ENCODE data around the gene LIMS2.

The LIMS2 gene

GRCh38 chr2:127675331-127676261, at the start of gene LIMS2:
LIMS2 (minus strand) TSS chr2:127675530; CDS start chr2:127675024, 506 bp downstream.
- peak; percentile 40 for DNase-seq

GRCh38 chr2:127722807-127723206, 47.5 kb upstream of the LIMS2 start:
- no peak for DNase-seq

- DNase-seq: no peak
These were observed 46.6 kb upstream of the LIMS2 start for GRCh38 chr2:127721978-127722355.

- DNase-seq: no peak
These were observed 46.1 kb upstream of the LIMS2 start for GRCh38 chr2:127721311-127721977.

GRCh38 chr2:127719301-127720218, 44.2 kb upstream of the LIMS2 start:
- no peak for DNase-seq

- no peak for DNase-seq
These were observed 42.9 kb upstream of the LIMS2 start for GRCh38 chr2:127718271-127718670.

GRCh38 chr2:127715778-127716449, 40.6 kb upstream of the LIMS2 start:
- peak; percentile 29 for DNase-seq

GRCh38 chr2:127713562-127713961, 38.2 kb upstream of the LIMS2 start:
- DNase-seq: no peak

GRCh38 chr2:127712999-127713398, 37.7 kb upstream of the LIMS2 start:
- DNase-seq: no peak

GRCh38 chr2:127709336-127709735, 34.0 kb upstream of the LIMS2 start:
- no peak for DNase-seq

- DNase-seq: no peak
These were observed 32.7 kb upstream of the LIMS2 start for GRCh38 chr2:127707890-127708648.

GRCh38 chr2:127706215-127706990, 31.1 kb upstream of the LIMS2 start:
- DNase-seq: no peak

- DNase-seq: no peak
These were observed 30.2 kb upstream of the LIMS2 start for GRCh38 chr2:127705391-127706065.

GRCh38 chr2:127704641-127705390, 29.5 kb upstream of the LIMS2 start:
- DNase-seq: no peak

GRCh38 chr2:127703282-127703681, 28.0 kb upstream of the LIMS2 start:
- no peak for DNase-seq

GRCh38 chr2:127702395-127703009, 27.2 kb upstream of the LIMS2 start:
- no peak for DNase-seq

- DNase-seq: peak; percentile 91
These were observed 26.5 kb upstream of the LIMS2 start for GRCh38 chr2:127701651-127702394.

GRCh38 chr2:127701193-127701650, 25.9 kb upstream of the LIMS2 start, which contains the start of gene SFT2D3:
SFT2D3 (plus strand) TSS chr2:127701497; CDS start chr2:127701529, 32 bp downstream.
- peak; percentile 96 for DNase-seq
